ENCODE results near the gene OAF.
"Not testable (repeated sequence)": the region's sequence is repeated elsewhere in the genome, so short reads cannot be mapped to it uniquely, and the experiment has no call there.

The OAF gene

GRCh38 chr11:120210626-120211521 is at the start of gene OAF:
TSS of gene OAF (plus strand) at chr11:120211032. CDS start at chr11:120211280, 248 bp downstream.
- DNase-seq = no peak

GRCh38 chr11:120167659-120168058 is 43.2 kb upstream of the OAF start:
- DNase-seq = no peak

GRCh38 chr11:120168108-120168959 is 42.5 kb upstream of the OAF start:
- no peak for DNase-seq

GRCh38 chr11:120168960-120169681 is 41.7 kb upstream of the OAF start:
- DNase-seq = no peak

GRCh38 chr11:120169981-120170698 is 40.7 kb upstream of the OAF start:
- DNase-seq = no peak

GRCh38 chr11:120170741-120171261 is 40.0 kb upstream of the OAF start:
- DNase-seq = no peak

- DNase-seq = no peak
These were observed 38.5 kb upstream of the OAF start for GRCh38 chr11:120172054-120172911.

- DNase-seq = no peak
These were observed 37.7 kb upstream of the OAF start for GRCh38 chr11:120173019-120173705.

- no peak for DNase-seq
These were observed 37.0 kb upstream of the OAF start for GRCh38 chr11:120173807-120174206.

- no peak for DNase-seq
These were observed 36.0 kb upstream of the OAF start for GRCh38 chr11:120174866-120175265.

GRCh38 chr11:120178561-120179056 is 32.2 kb upstream of the OAF start:
- DNase-seq = no peak

- DNase-seq = no peak
These were observed 31.7 kb upstream of the OAF start for GRCh38 chr11:120179057-120179672.

GRCh38 chr11:120180063-120180462 is 30.8 kb upstream of the OAF start:
- not testable (repeated sequence) for DNase-seq

- no peak for DNase-seq
These were observed 30.1 kb upstream of the OAF start for GRCh38 chr11:120180551-120181232.

GRCh38 chr11:120181376-120181975 is 29.4 kb upstream of the OAF start:
- no peak for DNase-seq

GRCh38 chr11:120182372-120182771 is 28.5 kb upstream of the OAF start:
- no peak for DNase-seq

GRCh38 chr11:120182790-120183491 is 27.9 kb upstream of the OAF start:
- no peak for DNase-seq

GRCh38 chr11:120183701-120184141 is 27.1 kb upstream of the OAF start:
- no peak for DNase-seq
